Measurements from ENCODE around the gene LPAR5. TPM values are rescaled to one million over a fixed set of nuclear protein-coding genes. Genes with fewer than 3 reads are reported as not detected.
A peak's percentile ranks its signal among the peaks of the same experiment; 100 is the strongest.

The LPAR5 gene
- total and polyA plus RNA-seq, 8 donors: 1.1 to 2.0 (median 1.5) TPM

DNA sequence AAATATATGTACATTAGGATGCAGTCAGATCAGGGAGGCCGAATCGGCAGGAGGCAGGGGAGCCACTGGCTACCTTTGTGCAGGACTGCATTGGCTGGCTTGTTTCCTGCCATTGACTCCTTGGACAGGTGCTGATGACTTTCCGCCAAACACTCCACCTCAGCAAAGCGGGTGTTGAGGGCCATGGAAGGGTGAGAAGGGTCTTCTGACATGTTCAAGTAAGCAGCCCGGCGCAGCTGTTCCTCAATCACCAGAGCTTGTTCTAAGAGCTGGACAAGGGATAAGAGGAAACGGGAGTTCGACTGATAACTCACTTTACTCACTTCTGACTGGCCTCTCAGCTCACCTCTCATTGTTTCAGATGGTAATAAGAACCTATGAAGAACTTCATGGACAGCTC lies 62.8 kb downstream of the LPAR5 start:
- peaks cover 0 to 12% of the 10 kb centered on the region in 2 donors for H3K4me1 ChIP-seq
- H3K4me3 ChIP-seq: no peak overlapping the region
- intact Hi-C loops (cut with DNase I): no loop called here
- peaks cover 4 to 85% of the 10 kb centered on the region in 2 donors for H3K36me3 ChIP-seq
- H3K9me3 ChIP-seq: no peaks in the 10 kb centered on the region
- TF ChIP-seq, protein P1, sequence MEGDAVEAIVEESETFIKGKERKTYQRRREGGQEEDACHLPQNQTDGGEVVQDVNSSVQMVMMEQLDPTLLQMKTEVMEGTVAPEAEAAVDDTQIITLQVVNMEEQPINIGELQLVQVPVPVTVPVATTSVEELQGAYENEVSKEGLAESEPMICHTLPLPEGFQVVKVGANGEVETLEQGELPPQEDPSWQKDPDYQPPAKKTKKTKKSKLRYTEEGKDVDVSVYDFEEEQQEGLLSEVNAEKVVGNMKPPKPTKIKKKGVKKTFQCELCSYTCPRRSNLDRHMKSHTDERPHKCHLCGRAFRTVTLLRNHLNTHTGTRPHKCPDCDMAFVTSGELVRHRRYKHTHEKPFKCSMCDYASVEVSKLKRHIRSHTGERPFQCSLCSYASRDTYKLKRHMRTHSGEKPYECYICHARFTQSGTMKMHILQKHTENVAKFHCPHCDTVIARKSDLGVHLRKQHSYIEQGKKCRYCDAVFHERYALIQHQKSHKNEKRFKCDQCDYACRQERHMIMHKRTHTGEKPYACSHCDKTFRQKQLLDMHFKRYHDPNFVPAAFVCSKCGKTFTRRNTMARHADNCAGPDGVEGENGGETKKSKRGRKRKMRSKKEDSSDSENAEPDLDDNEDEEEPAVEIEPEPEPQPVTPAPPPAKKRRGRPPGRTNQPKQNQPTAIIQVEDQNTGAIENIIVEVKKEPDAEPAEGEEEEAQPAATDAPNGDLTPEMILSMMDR (IDR thresholded peaks at IDR 0.05): no peak
- no peaks in the 10 kb centered on the region for H3K27me3 ChIP-seq
- ATAC-seq: no peak
- DNase-seq: no peak
- no peak overlapping the region for H3K27ac ChIP-seq

DNA sequence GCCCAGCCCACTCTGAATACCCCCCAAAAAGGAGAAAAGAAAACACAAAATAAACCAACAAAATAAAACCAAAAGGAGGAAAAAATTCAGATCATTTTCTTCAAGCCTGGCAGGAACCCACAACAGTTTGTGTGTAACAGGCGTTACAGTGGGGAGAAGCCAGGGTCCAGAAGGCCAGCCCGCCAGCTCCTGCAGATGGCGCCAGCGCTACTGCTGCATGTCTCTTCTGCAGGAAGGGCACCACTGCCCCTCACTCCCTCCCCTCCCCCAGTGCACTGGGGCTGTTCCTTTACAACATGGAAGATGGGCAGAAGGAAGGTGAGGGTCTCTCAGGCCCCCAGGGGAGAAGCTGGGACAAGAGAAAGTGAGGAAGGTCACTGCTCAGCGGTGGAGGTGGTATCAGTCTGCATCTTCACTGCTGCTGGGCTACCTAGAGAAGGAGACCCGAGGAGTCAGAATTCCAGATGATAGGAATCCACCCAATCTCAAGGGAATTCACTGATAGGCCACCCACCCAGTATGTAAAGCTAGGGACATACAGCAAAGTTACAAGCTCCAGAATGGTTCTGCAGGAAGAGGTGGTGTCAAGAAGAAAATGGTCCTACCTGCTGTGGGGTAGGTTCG lies 65.4 kb downstream of the LPAR5 start:
- TF ChIP-seq, protein P1 (IDR thresholded peaks at IDR 0.05): peak in 1 of 2 donors; percentile 20
- no peaks in the 10 kb centered on the region for H3K27me3 ChIP-seq
- DNase-seq: peak in 2 of 4 donors; percentile 36 to 84
- H3K36me3 ChIP-seq: peaks cover 4 to 72% of the 10 kb centered on the region in 2 donors
- no peak overlapping the region for H3K4me3 ChIP-seq
- intact Hi-C loops (cut with DNase I): no loop called here
- H3K9me3 ChIP-seq: no peaks in the 10 kb centered on the region
- H3K27ac ChIP-seq: no peak overlapping the region
- ATAC-seq: no peak
- peaks cover 7 to 31% of the 10 kb centered on the region in 2 donors for H3K4me1 ChIP-seq

DNA sequence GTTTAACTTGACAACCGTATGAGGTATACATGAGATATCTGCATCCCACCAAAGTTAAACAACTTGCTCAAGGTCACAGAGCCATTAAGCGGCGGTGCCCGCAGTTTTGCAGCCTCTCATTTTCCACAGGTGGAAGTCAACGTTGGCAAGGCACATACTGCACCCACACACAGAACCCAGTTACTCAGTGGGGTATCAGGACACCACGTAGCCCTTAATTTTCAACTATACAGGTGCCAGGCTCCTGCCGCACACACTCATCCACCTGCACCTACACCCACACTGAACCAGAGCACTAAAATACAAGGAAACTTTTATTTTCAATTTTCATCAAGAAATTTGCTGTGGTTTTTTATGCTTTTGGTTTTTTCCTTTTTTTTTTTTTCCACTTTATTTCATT lies 66.0 kb downstream of the LPAR5 start:
- intact Hi-C loops (cut with DNase I): no loop called here
- H3K9me3 ChIP-seq: no peaks in the 10 kb centered on the region
- no peak for ATAC-seq

DNA sequence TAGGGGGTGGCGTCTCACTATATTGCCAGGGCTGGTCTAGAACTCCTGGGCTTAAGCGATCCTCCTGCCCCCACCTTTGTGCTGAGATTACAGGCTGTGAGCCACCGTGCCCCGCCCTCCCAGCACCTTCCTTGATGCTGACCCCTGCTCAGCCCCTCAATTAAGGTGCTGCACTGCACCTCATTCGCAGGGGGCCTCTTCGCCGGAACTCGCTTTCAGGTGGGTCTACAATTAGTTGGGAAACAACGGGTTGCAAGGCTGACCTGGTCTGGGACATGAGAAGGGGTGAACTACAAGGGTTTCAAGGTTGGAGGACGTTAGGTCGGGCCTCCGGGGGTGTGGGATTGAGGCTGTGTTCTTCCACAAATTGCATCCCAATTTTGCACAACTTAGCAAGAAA lies 66.4 kb downstream of the LPAR5 start:
- Histone ChIP-seq H3K36me3 (peaks cover 4 to 72% of the 10 kb centered on the region in 2 donors), H3K27me3 (no peaks in the 10 kb centered on the region), H3K9me3 (no peaks in the 10 kb centered on the region), H3K27ac (peak overlapping the region in 1 of 2 donors; percentile 81), H3K4me1 (peaks cover 7 to 31% of the 10 kb centered on the region in 2 donors), H3K4me3 (no peak overlapping the region)
- no peak for DNase-seq
- intact Hi-C loops (cut with DNase I): no loop called here
- ATAC-seq: no peak
- TF ChIP-seq, protein P1 (IDR thresholded peaks at IDR 0.05): no peak

More for the DNA sequence above, 66.0 kb downstream of the LPAR5 start:
- no peak for DNase-seq
- no peak overlapping the region for H3K4me3 ChIP-seq
- TF ChIP-seq, protein P1 (IDR thresholded peaks at IDR 0.05): no peak
- no peak overlapping the region for H3K27ac ChIP-seq
- peaks cover 4 to 72% of the 10 kb centered on the region in 2 donors for H3K36me3 ChIP-seq
- peaks cover 7 to 31% of the 10 kb centered on the region in 2 donors for H3K4me1 ChIP-seq
- H3K27me3 ChIP-seq: no peaks in the 10 kb centered on the region

Other genes with a start within 250 kb of the LPAR5 start
- 1 to 10 TPM; 1.4 to 1.6 TPM for gene CD27, start 191.0 kb downstream of the LPAR5 start, total RNA-seq
- 1 to 10 TPM; 1.2 to 3.2 (median 2.3) TPM for gene CD27, start 191.0 kb downstream of the LPAR5 start, polyA plus RNA-seq (ENCODE audit: insufficient read length in 6 of 6)
- gene TAPBPL, start 183.9 kb downstream of the LPAR5 start, total RNA-seq: 10 to 100 TPM; 18.2 to 33.8 TPM
- 10 to 100 TPM; 18.0 to 26.1 (median 19.0) TPM for gene TAPBPL, start 183.9 kb downstream of the LPAR5 start, polyA plus RNA-seq (ENCODE audit: insufficient read length in 6 of 6)
- gene VAMP1, start 165.3 kb downstream of the LPAR5 start, total RNA-seq: 1 to 10 TPM; 6.3 to 9.4 TPM
- 10 to 100 TPM; 16.2 to 21.6 (median 18.5) TPM for gene VAMP1, start 165.3 kb downstream of the LPAR5 start, polyA plus RNA-seq (ENCODE audit: insufficient read length in 6 of 6)
- gene MRPL51, start 142.7 kb downstream of the LPAR5 start, total RNA-seq: 100 to 1,000 TPM; 135 to 141 TPM
- gene MRPL51, start 142.7 kb downstream of the LPAR5 start, polyA plus RNA-seq (ENCODE audit: insufficient read length in 6 of 6): 100 to 1,000 TPM; 129 to 170 (median 142) TPM
- 10 to 100 TPM; 23.1 to 29.4 TPM for gene NCAPD2, start 141.9 kb downstream of the LPAR5 start, total RNA-seq
- gene NCAPD2, start 141.9 kb downstream of the LPAR5 start, polyA plus RNA-seq (ENCODE audit: insufficient read length in 6 of 6): 10 to 100 TPM; 55.7 to 95.4 (median 58.5) TPM
- 1,000 to 10,000 TPM; 1,126 to 2,070 TPM for gene GAPDH, start 101.4 kb downstream of the LPAR5 start, total RNA-seq
- 1,000 to 10,000 TPM; 1,473 to 1,774 (median 1,660) TPM for gene GAPDH, start 101.4 kb downstream of the LPAR5 start, polyA plus RNA-seq (ENCODE audit: insufficient read length in 6 of 6)
- gene IFFO1, start 79.9 kb downstream of the LPAR5 start, total RNA-seq: 10 to 100 TPM; 15.2 to 27.9 TPM
- gene IFFO1, start 79.9 kb downstream of the LPAR5 start, polyA plus RNA-seq (ENCODE audit: insufficient read length in 6 of 6): 10 to 100 TPM; 14.5 to 24.7 (median 18.6) TPM
- gene NOP2, start 67.7 kb downstream of the LPAR5 start, total RNA-seq: 10 to 100 TPM; 23.4 to 48.1 TPM
- 10 to 100 TPM; 20.6 to 39.2 (median 27.2) TPM for gene NOP2, start 67.7 kb downstream of the LPAR5 start, polyA plus RNA-seq (ENCODE audit: insufficient read length in 6 of 6)
- gene CHD4, start 28.6 kb downstream of the LPAR5 start, total RNA-seq: 100 to 1,000 TPM; 159 to 171 TPM
- 100 to 1,000 TPM; 200 to 252 (median 234) TPM for gene CHD4, start 28.6 kb downstream of the LPAR5 start, polyA plus RNA-seq (ENCODE audit: insufficient read length in 6 of 6)
- 1 to 10 TPM; 4.9 to 6.3 TPM for gene ACRBP, start 11.5 kb upstream of the LPAR5 start, total RNA-seq
- gene ACRBP, start 11.5 kb upstream of the LPAR5 start, polyA plus RNA-seq (ENCODE audit: insufficient read length in 6 of 6): 1 to 10 TPM; 5.4 to 8.2 (median 6.4) TPM
- gene ING4, start 27.2 kb upstream of the LPAR5 start, total RNA-seq: 10 to 100 TPM; 23.1 to 38.0 TPM
- 100 to 1,000 TPM in 4 of 6 donors, 10 to 100 TPM in 2; 88.3 to 113 (median 101) TPM for gene ING4, start 27.2 kb upstream of the LPAR5 start, polyA plus RNA-seq (ENCODE audit: insufficient read length in 6 of 6)
- 10 to 100 TPM; 39.3 to 55.0 TPM for gene ZNF384, start 53.4 kb upstream of the LPAR5 start, total RNA-seq
- 10 to 100 TPM; 86.7 to 97.9 (median 90.2) TPM for gene ZNF384, start 53.4 kb upstream of the LPAR5 start, polyA plus RNA-seq (ENCODE audit: insufficient read length in 6 of 6)
- gene PIANP, start 64.9 kb upstream of the LPAR5 start, total RNA-seq: under 1 TPM; 0.18 to 0.44 TPM
- 1 to 10 TPM; 5.5 to 8.0 (median 6.1) TPM for gene PIANP, start 64.9 kb upstream of the LPAR5 start, polyA plus RNA-seq (ENCODE audit: insufficient read length in 6 of 6)
- 10 to 100 TPM; 66.0 to 67.5 TPM for gene COPS7A, start 88.1 kb upstream of the LPAR5 start, total RNA-seq
- 10 to 100 TPM; 51.4 to 55.0 (median 53.3) TPM for gene COPS7A, start 88.1 kb upstream of the LPAR5 start, polyA plus RNA-seq (ENCODE audit: insufficient read length in 6 of 6)
- gene MLF2, start 117.2 kb upstream of the LPAR5 start, total RNA-seq: 100 to 1,000 TPM; 142 to 148 TPM
- 100 to 1,000 TPM; 151 to 182 (median 167) TPM for gene MLF2, start 117.2 kb upstream of the LPAR5 start, polyA plus RNA-seq (ENCODE audit: insufficient read length in 6 of 6)
- gene PTMS, start 130.4 kb upstream of the LPAR5 start, total RNA-seq: 100 to 1,000 TPM; 276 to 322 TPM
- 100 to 1,000 TPM; 609 to 843 (median 755) TPM for gene PTMS, start 130.4 kb upstream of the LPAR5 start, polyA plus RNA-seq (ENCODE audit: insufficient read length in 6 of 6)
- 1 to 10 TPM in 1 of 2 donors, under 1 TPM in 1; 0.79 to 2.4 TPM for gene LAG3, start 136.6 kb upstream of the LPAR5 start, total RNA-seq
- 1 to 10 TPM; 1.1 to 3.0 (median 1.7) TPM for gene LAG3, start 136.6 kb upstream of the LPAR5 start, polyA plus RNA-seq (ENCODE audit: insufficient read length in 6 of 6)
- 10 to 100 TPM; 64.5 to 96.2 TPM for gene CD4, start 153.6 kb upstream of the LPAR5 start, total RNA-seq
- gene CD4, start 153.6 kb upstream of the LPAR5 start, polyA plus RNA-seq (ENCODE audit: insufficient read length in 6 of 6): 10 to 100 TPM; 90.2 to 97.8 (median 92.9) TPM
- 10 to 100 TPM; 12.7 to 13.7 TPM for gene GPR162, start 185.9 kb upstream of the LPAR5 start, total RNA-seq
- gene GPR162, start 185.9 kb upstream of the LPAR5 start, polyA plus RNA-seq (ENCODE audit: insufficient read length in 6 of 6): 10 to 100 TPM in 5 of 6 donors, 1 to 10 TPM in 1; 9.0 to 15.7 (median 11.5) TPM
- 10 to 100 TPM; 18.2 to 33.6 TPM for gene P3H3, start 192.4 kb upstream of the LPAR5 start, total RNA-seq
- gene P3H3, start 192.4 kb upstream of the LPAR5 start, polyA plus RNA-seq (ENCODE audit: insufficient read length in 6 of 6): 10 to 100 TPM; 18.0 to 41.7 (median 22.3) TPM
- 1 to 10 TPM; 2.0 to 3.3 TPM for gene GNB3, start 205.0 kb upstream of the LPAR5 start, total RNA-seq
- 1 to 10 TPM; 3.3 to 7.2 (median 5.4) TPM for gene GNB3, start 205.0 kb upstream of the LPAR5 start, polyA plus RNA-seq (ENCODE audit: insufficient read length in 6 of 6)
- 1 to 10 TPM; 2.0 to 7.7 TPM for gene CDCA3, start 215.3 kb upstream of the LPAR5 start, total RNA-seq
- gene CDCA3, start 215.3 kb upstream of the LPAR5 start, polyA plus RNA-seq (ENCODE audit: insufficient read length in 6 of 6): 10 to 100 TPM; 25.3 to 59.2 (median 33.3) TPM
- 10 to 100 TPM; 80.2 to 90.2 TPM for gene USP5, start 216.2 kb upstream of the LPAR5 start, total RNA-seq
- 10 to 100 TPM; 50.8 to 66.3 (median 58.0) TPM for gene USP5, start 216.2 kb upstream of the LPAR5 start, polyA plus RNA-seq (ENCODE audit: insufficient read length in 6 of 6)
- 100 to 1,000 TPM; 394 to 521 TPM for gene TPI1, start 231.6 kb upstream of the LPAR5 start, total RNA-seq
- 100 to 1,000 TPM; 416 to 483 (median 444) TPM for gene TPI1, start 231.6 kb upstream of the LPAR5 start, polyA plus RNA-seq (ENCODE audit: insufficient read length in 6 of 6)
- 10 to 100 TPM; 24.5 to 27.1 TPM for gene SPSB2, start 237.3 kb upstream of the LPAR5 start, total RNA-seq
- gene SPSB2, start 237.3 kb upstream of the LPAR5 start, polyA plus RNA-seq (ENCODE audit: insufficient read length in 6 of 6): 10 to 100 TPM in 1 of 6 donors, 1 to 10 TPM in 5; 3.4 to 13.8 (median 7.2) TPM

Measured in left lung (tissue), 10 donors.